Epidermal melanocyte (primary cell): ENCODE results near the gene TEP1.

ENCODE experiments used
- DNase-seq: peaks from one replicate; pipeline ENCODE4 v3.0.0; 2011; ENCODE audit warnings: low spot score; ENCODE audit not compliant: insufficient read length

TEP1 gene

GRCh38 chr14:20434701-20435581, 21.6 kb upstream of the TEP1 start:
- DNase-seq = no peak

- DNase-seq = no peak
Measured at GRCh38 chr14:20429801-20430669, 16.7 kb upstream of the TEP1 start.

GRCh38 chr14:20428802-20429201, 15.5 kb upstream of the TEP1 start:
- DNase-seq = no peak

- DNase-seq = no peak
Measured at GRCh38 chr14:20428010-20428365, 14.7 kb upstream of the TEP1 start.

GRCh38 chr14:20427231-20428009, 14.1 kb upstream of the TEP1 start:
- no peak for DNase-seq

GRCh38 chr14:20424851-20425250, 11.6 kb upstream of the TEP1 start:
- DNase-seq = no peak

GRCh38 chr14:20422886-20423285, 9.6 kb upstream of the TEP1 start:
- DNase-seq = no peak

- no peak for DNase-seq
Measured at GRCh38 chr14:20421267-20421666, 8.0 kb upstream of the TEP1 start.

GRCh38 chr14:20419419-20419818, 6.1 kb upstream of the TEP1 start:
- no peak for DNase-seq

GRCh38 chr14:20418501-20418909, 5.2 kb upstream of the TEP1 start:
- no peak for DNase-seq

- no peak for DNase-seq
Measured at GRCh38 chr14:20417250-20418186, 4.2 kb upstream of the TEP1 start.

- DNase-seq = no peak
Measured at GRCh38 chr14:20416223-20416622, 2.9 kb upstream of the TEP1 start.

- peak; percentile 57 for DNase-seq
Measured at GRCh38 chr14:20415782-20416206, 2.5 kb upstream of the TEP1 start.

GRCh38 chr14:20413744-20414082, 412 bp upstream of the TEP1 start:
- no peak for DNase-seq

GRCh38 chr14:20412411-20412810, 890 bp downstream of the TEP1 start:
- DNase-seq = no peak

- no peak for DNase-seq
Measured at GRCh38 chr14:20409226-20409625, 4.1 kb downstream of the TEP1 start.

GRCh38 chr14:20403521-20403920, 9.8 kb downstream of the TEP1 start:
- no peak for DNase-seq

- DNase-seq = no peak
Measured at GRCh38 chr14:20400965-20401593, 12.2 kb downstream of the TEP1 start.

- DNase-seq = no peak
Measured at GRCh38 chr14:20400589-20400964, 12.7 kb downstream of the TEP1 start.

- no peak for DNase-seq
Measured at GRCh38 chr14:20397511-20397910, 15.8 kb downstream of the TEP1 start.
